HepG2 (cell line): Measurements from ENCODE around the gene SIK3. TPM values are rescaled to one million over a fixed set of nuclear protein-coding genes. Genes with fewer than 3 reads are reported as not detected.

Experiments used
- CHCHD3 ChIP-seq: sonication (generic); formaldehyde crosslinking; IDR thresholded peaks from 2 replicates; pipeline ENCODE4 v1.8.0; 2022; ENCODE audit warnings: mild to moderate bottlenecking, missing genetic modification reagents, moderate library complexity
- ERF ChIP-seq: IDR thresholded peaks from 2 replicates; pipeline ENCODE4 v1.6.1; 2018; ENCODE audit warnings: missing biosample characterization, missing genetic modification reagents
- HNF1A ChIP-seq, 2 experiments: sonication (generic) in 1 of 2; formaldehyde crosslinking in 1 of 2; IDR thresholded peaks; 2 replicates each; pipeline versions ENCODE4 v1.4.0 to v1.6.1; 2016 to 2020; ENCODE audit warnings: borderline replicate concordance in 1 of 2, low read depth in 1 of 2, mild to moderate bottlenecking in 1 of 2, missing genetic modification reagents in 1 of 2
- MYPOP ChIP-seq: sonication (generic); formaldehyde crosslinking; IDR thresholded peaks from 2 replicates; pipeline ENCODE4 v1.8.1; 2023; ENCODE audit warnings: mild to moderate bottlenecking, moderate library complexity, missing genetic modification reagents
- RAD21 ChIP-seq: fragments of 450-650 bp; formaldehyde crosslinking; IDR thresholded peaks from 2 replicates; pipeline ENCODE4 v1.5.0; 2020; ENCODE audit warnings: mild to moderate bottlenecking
- TMF1 ChIP-seq: sonication (generic); formaldehyde crosslinking; IDR thresholded peaks from 2 replicates; pipeline ENCODE4 v1.8.1; 2022; ENCODE audit warnings: low read depth, missing genetic modification reagents
- ZBTB21 ChIP-seq: sonication (generic); formaldehyde crosslinking; IDR thresholded peaks from 2 replicates; pipeline ENCODE4 v1.4.0; 2020; ENCODE audit warnings: missing genetic modification reagents
- ZNF232 ChIP-seq: sonication (generic); formaldehyde crosslinking; IDR thresholded peaks from 2 replicates; pipeline ENCODE4 v1.4.0; 2020; ENCODE audit warnings: missing genetic modification reagents, borderline replicate concordance
- ZNF609 ChIP-seq: sonication (generic); formaldehyde crosslinking; IDR thresholded peaks from 2 replicates; pipeline ENCODE4 v1.4.0; 2020; ENCODE audit warnings: mild to moderate bottlenecking, missing genetic modification reagents, borderline replicate concordance
- ZNF687 ChIP-seq: sonication (generic); formaldehyde crosslinking; IDR thresholded peaks from 2 replicates; pipeline ENCODE4 v1.5.1; 2020; ENCODE audit warnings: mild to moderate bottlenecking, missing genetic modification reagents, moderate library complexity
- ZNF691 ChIP-seq: sonication (generic); formaldehyde crosslinking; IDR thresholded peaks from 2 replicates; pipeline ENCODE4 v1.4.0; 2020; ENCODE audit warnings: missing genetic modification reagents, low read depth, mild to moderate bottlenecking, borderline replicate concordance
- polyA plus RNA-seq, 8 experiments: library from polyadenylated mRNA; depleted of rRNA in 3 of 8; stranded (reverse) in 7 of 8; unstranded in 1 of 8; fragments of >200 nt; fragmentation: Illumina TruSeq in 4 of 8; extraction: Trizol in 4 of 8; gene quantifications; 2 replicates each; pipeline versions ENCODE4 v1.2.1 to v1.2.3, GENCODE V29; 2011 to 2016; ENCODE audit warnings: low read depth in 4 of 8, missing spikeins in 1 of 8, mixed read lengths in 1 of 8; ENCODE audit not compliant: insufficient read depth in 1 of 8
- total RNA-seq, 5 experiments: library from RNA; depleted of rRNA; stranded (reverse); fragments of >200 nt; fragmentation: Illumina TruSeq; extraction: Trizol; gene quantifications; 2 replicates each; pipeline ENCODE4 v1.2.3, GENCODE V29; 2016; ENCODE audit warnings: low read depth in 1 of 5

SIK3 gene
- total and polyA plus RNA-seq, 2 of the 13 experiments (the other 11 are each of a cell fraction or from before 2014, with no cell fraction given): 5.7 to 9.8 TPM

- TF ChIP-seq ZNF609 (CRISPR knock-in tag) (peak; percentile 64; the same call in 1 of the 2 replicates), MYPOP (CRISPR knock-in tag) (peak; percentile 75), ZBTB21 (CRISPR knock-in tag) (peak; percentile 51; the same call in 1 of the 2 replicates), TMF1 (0 out of 2 replicates have a peak, but pooled peaks have one; percentile 50), CHCHD3 (CRISPR knock-in tag) (no peak), RAD21 (CRISPR knock-in tag) (peak; percentile 48; the same call in 1 of the 2 replicates), ZNF687 (CRISPR knock-in tag) (peak; percentile 99), HNF1A (IDR thresholded peaks at IDR 0.05; ENCODE audit: low read depth) (no peak), HNF1A (CRISPR knock-in tag; IDR thresholded peaks at IDR 0.05; ENCODE audit: borderline replicate concordance) (peak; percentile 67; the same call in 1 of the 2 replicates), ERF (CRISPR knock-in tag) (peak; percentile 80), ZNF232 (CRISPR knock-in tag) (peak; percentile 52; the same call in 1 of the 2 replicates), ZNF691 (CRISPR knock-in tag) (0 out of 2 replicates have a peak, but pooled peaks have one; percentile 76)
These were observed 264.3 kb downstream of the SIK3 start (continued) for GRCh38 chr11:116833816-116834534.
